Stimulated activated CD4-positive, alpha-beta T cell treated with anti-CD3 and anti-CD28 coated beads, Interleukin-15, amount 100 ng/mL, for 24 hours (primary cell): Measurements from ENCODE around the gene NOTCH4.
"Not testable (repeated sequence)": the region's sequence is repeated elsewhere in the genome, so short reads cannot be mapped to it uniquely, and the experiment has no call there.

Source experiments
- DNase-seq: peaks from one replicate; pipeline ENCODE4 v3.0.0-alpha.2; 2020

NOTCH4 gene

GRCh38 chr6:32223258-32224235 is at the start of gene NOTCH4:
Gene NOTCH4 (minus strand): TSS chr6:32224067. CDS start chr6:32223928, 139 bp downstream.
- DNase-seq, result no peak

- no peak for DNase-seq
Measured at GRCh38 chr6:32271429-32271828, 47.6 kb upstream of the NOTCH4 start.

DNA sequence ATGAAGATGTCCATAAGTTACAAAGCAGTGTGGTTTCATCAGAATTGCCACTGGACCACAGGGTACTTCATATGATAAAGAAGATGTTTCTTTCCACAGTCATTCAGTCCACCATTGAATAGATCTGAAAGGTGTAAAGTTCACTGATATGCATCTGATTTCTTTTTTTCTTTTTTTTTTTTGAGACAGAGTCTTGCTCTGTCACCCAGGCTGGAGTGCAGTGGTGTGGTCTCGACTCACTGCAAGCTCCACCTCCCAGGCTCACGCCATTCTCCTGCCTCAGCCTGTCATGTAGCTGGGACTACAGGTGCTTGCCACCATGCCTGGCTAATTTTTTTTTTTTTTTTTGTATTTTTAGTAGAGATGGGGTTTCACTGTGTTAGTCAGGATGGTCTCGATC is 44.6 kb upstream of the NOTCH4 start:
- not testable (repeated sequence) for DNase-seq

DNA sequence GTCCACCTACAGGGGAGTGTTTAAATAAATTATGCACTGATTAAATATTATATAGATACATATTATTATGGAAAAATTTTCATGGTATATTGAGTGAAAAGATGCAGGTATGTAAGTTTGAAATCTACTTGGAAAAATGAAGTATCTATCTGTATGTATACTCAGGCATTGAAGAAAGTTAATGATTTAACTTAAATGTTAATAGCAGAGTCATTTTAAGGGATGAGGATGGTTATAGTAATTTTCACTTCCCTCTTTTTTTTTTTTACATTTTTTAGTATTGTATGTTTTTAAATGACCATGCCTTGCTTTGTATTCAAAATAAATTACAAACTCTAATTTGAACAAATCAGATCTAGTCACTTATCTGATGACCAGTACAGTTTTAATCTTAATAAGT is 43.2 kb upstream of the NOTCH4 start:
- no peak for DNase-seq

DNA sequence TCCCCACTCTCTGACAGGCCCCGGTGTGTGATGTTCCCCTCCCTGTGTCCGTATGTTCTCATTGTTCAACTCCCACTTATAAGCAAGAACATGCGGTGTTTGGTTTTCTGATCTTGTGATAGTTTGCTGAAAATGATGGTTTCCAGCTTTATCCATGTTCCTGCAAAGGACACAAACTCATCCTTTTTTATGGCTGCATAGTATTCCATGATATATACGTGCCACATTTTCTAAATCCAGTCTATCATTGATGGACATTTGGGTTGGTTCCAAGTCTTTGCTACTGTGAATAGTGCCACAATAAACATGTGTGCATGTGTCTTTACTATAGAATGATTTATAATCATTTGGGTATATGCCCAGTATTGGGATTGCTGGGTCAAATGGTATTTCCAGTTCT is 33.4 kb upstream of the NOTCH4 start:
- DNase-seq, result not testable (repeated sequence)

GRCh38 chr6:32255199-32256153 is 31.6 kb upstream of the NOTCH4 start:
- peak; percentile 78 for DNase-seq

DNA sequence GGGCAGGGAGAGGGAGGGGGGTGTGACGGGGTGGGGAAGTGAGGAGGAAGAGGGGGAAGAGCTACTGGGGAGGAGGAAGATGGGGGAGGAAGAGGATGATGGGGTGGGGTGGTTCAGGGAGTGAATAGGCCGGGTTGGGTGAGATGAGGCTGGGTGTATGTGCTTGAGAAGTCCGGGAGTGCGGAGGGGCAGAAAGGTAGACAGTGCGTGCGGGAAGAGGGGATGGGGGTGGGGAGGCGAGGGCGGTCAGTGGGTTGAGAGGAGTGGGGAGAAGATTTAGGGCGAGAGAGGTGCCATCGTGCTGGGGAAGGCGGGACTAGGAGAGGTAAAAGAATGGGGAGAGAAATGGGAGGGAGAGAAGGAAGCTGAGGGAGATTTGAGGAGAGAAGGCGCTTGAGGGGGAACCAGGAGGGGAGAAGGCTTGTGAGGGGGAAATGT is 30.9 kb upstream of the NOTCH4 start:
- no peak for DNase-seq

GRCh38 chr6:32252331-32253009 is 28.6 kb upstream of the NOTCH4 start:
- no peak for DNase-seq

DNA sequence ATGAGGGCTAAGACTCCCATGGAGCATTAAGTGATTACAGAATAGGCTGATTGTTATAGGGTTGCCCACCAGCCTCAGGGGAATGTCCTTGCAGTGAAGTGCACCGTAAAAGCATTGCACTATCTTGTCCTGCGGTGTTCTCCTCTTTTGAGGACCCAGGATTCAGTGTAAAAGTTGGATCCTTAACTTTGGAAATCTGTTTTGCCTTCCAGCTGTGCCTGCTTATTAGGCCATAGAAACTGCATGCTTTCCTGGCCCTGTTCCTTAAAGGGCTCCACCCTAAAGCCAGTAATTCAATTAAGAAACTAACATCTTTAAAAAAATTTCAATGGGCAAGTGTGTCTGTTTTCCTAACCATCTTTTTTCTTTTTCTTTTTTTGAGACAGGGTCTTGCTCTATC is 25.4 kb upstream of the NOTCH4 start:
- no peak for DNase-seq

DNA sequence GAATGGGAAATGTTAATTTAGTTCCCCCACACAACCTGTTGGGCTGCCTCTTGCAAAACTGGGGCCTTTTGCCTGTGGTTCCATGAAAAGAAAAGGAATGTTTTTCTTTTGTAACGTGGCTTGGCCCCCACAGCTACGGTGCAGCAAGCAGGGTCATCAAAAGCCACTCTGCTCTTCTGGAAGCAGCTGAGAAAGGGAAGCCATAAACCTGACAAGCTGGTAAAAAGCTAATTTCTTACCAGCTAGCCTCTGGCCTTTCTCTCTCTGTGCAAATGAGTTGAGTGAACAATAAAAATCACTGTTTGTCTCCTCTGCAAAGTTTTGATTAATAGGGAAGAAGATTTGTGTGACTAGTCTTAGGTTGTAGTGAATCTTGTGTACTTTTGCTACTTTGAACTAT is 23.5 kb upstream of the NOTCH4 start:
- DNase-seq, result no peak

DNA sequence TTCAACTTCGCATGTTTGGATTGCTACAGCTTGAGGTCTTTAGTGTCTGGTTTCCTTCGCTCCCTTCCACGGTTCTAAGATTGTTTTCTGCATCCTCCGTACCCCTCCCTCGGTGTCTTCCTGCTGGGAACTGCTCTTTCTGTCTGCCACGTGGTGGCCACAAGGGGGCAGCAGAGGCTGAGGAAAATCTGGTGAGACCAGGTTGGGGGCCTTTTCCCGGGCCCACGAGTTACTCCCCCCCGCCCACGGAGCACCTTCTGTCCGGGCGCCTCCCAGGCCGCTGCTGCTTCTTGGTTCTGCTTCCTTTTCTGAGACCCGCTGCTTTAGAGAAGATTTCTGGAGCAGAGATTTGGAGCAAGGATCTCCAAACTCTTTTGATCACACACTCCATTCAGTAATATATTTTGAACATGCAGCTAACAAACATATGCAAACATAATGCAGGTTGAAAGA is 21.1 kb upstream of the NOTCH4 start:
- peak; percentile 79 for DNase-seq

DNA sequence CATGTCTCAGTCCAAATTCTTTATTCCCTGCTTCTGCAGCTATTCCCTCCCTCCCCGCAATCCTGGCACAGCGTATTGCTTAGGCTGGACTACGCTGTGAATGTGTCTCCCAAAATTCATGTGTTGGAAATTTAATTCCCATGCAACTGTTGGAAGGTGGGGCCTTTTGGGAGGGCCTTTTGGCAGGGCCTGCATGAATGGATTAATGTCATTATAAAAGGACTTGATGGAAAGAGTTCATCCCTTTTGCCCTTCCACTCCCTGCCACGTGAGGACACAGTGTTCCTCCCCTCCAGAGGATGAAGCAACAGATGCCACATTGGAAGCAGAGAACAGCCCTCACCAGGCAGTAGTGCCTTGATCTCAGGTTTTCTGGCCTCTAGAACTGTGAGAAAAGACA is 20.4 kb upstream of the NOTCH4 start:
- no peak for DNase-seq

GRCh38 chr6:32242318-32242813 is 18.5 kb upstream of the NOTCH4 start:
- not testable (repeated sequence) for DNase-seq

DNA sequence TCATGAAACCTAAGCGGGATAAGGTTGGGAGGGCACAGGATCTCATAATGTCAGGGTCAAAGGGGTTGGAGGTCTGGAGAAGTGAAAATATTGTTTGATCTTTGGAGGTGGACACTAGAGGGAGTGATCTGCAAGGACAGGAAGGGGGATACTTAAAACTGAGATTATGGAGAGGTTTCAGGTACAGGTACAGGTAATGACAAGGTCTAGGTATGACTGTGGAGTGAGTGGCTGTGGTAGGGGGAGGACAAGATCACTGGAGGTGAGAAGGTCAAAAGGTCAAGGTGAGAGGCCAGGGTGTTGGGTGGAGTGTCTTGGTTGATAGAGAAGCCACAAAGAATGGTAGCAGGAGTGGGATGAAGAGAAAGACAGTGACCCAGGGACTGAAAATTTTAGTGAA is 16.8 kb upstream of the NOTCH4 start:
- DNase-seq, result no peak

DNA sequence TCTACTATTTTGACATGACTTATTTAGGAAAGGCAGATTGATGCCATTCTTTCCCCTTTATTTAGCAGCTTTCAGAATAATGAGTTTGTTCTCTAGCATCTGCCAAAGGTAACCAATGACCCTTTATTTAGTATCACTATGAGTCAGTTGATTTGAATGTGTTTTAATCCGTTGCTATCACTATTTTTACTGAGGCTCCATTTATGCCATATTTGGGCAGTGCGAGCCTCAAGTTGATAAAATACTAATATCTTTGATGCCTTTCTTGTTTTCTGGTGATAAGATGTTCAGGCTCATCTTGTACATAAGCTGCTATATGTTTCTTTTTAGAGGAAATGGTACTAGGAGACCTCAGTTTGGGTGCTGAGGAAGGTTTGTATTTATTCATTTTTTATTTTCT is 15.6 kb upstream of the NOTCH4 start:
- DNase-seq, result no peak

- DNase-seq, result no peak
Measured at GRCh38 chr6:32234934-32235333, 11.1 kb upstream of the NOTCH4 start.

DNA sequence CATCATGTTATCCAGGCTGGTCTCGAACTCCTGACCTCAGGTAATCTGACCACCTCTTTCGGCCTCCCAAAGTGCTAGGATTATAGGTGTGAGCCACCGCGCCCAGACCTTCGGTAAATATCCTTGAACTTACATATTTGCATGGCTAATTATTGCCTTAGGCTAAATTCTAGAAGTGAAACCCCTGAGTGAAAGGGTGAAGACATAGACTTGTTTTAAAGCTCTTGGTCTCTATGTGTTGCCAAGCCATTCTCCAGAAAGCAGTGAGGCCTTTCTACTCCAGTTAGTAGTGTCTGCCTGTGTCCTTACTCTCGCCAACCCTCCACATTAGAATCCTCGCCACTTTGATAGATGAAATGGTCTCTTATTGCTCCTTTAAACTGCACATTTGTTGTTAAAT is 2.6 kb upstream of the NOTCH4 start:
- DNase-seq, result no peak

GRCh38 chr6:32224696-32225095 is 829 bp upstream of the NOTCH4 start:
- no peak for DNase-seq

- no peak for DNase-seq
Measured at GRCh38 chr6:32222333-32223230, 1.3 kb downstream of the NOTCH4 start.

GRCh38 chr6:32220021-32220420 is 3.8 kb downstream of the NOTCH4 start:
- DNase-seq, result no peak

DNA sequence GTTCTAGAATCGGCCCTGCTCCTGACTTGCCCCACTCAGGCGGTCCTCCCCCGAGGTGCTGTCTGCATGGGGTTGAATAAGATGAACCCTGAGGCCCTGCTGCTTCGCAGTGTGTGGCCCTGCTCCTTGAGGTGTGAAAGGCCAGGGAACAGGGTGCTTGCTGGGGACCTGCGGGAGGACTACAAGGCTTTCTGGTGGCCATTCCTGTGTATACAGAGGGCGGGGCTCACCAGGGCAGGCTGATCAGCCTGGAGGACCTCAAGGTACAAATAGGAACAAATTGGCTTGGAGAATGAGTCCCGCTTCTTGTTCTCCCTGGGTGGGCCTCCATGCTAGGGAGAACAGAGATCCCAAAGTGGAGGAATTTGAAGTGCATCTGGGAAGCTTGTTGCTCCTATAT is 5.7 kb downstream of the NOTCH4 start:
- DNase-seq, result no peak
